ENCODE measurements around the gene SIRPB2. TPM values are rescaled to one million over a fixed set of nuclear protein-coding genes. Genes with fewer than 3 reads are reported as not detected.
A peak's percentile ranks its signal among the peaks of the same experiment; 100 is the strongest.

Gene SIRPB2
- total RNA-seq, 1 donor from 2014 or later, result not detected

DNA sequence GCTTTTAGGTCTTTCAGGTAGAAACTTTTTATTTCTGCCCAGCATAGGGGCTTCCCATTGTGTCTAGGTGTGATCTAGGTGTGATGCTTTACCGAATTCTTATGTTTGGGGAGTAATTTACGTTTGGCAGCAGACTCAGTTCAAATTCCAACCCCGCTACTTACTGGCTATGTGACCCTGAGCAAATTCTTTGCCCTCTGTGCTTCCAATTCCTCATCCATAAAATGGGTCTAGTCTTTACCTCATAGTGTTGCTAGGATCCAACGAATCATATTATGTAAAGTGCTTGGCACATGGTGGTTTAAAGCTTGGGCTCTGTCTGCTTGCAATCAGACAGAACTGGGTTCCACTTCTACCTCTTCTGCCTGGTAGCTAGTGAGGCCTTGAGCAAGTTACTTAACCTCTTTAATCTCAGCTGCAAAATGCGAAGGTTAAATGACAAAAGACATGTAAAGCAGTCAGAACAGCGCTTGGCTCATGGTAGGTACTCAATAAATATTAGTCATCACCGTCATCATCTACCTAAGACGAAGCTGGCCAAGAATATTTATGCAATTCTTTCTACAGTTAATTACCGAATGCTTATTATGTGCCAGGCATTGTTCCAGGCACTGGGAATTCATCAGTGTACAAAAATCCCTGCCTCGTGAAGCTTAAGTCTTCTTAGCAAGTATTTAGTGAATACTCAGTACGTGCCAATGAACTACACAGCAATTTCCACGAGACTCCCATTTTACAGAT is 25.6 kb downstream of the SIRPB2 start:
- Mint-ChIP-seq H3K4me3 (peak overlapping the region; percentile 86), H3K27ac (peak overlapping the region; percentile 82), H3K4me1 (peaks cover 82% of the 10 kb centered on the region), H3K9me3 (no peaks in the 10 kb centered on the region), H3K36me3 (ENCODE audit: low read depth) (peaks cover 39% of the 10 kb centered on the region), H3K27me3 (no peaks in the 10 kb centered on the region)
- ATAC-seq (ENCODE audit: low read depth) (no peak), DNase-seq (no peak)
- CTCF ChIA-PET, result interaction anchor here (1.4 to 4.9 kb wide), 4 partner anchors 27 to 153 kb away, joined by 4 to 65 read pairs (median 8); no protein-coding TSS in a partner anchor
- intact Hi-C loops (cut with micrococcal nuclease), result loop anchor here (1.0 to 10.0 kb wide), 7 partner anchors 72 to 1189 kb away; partner anchors contain the start of genes CSNK2A1, FKBP1A, NOP56 and RAD21L1
- TF ChIP-seq, protein P1, sequence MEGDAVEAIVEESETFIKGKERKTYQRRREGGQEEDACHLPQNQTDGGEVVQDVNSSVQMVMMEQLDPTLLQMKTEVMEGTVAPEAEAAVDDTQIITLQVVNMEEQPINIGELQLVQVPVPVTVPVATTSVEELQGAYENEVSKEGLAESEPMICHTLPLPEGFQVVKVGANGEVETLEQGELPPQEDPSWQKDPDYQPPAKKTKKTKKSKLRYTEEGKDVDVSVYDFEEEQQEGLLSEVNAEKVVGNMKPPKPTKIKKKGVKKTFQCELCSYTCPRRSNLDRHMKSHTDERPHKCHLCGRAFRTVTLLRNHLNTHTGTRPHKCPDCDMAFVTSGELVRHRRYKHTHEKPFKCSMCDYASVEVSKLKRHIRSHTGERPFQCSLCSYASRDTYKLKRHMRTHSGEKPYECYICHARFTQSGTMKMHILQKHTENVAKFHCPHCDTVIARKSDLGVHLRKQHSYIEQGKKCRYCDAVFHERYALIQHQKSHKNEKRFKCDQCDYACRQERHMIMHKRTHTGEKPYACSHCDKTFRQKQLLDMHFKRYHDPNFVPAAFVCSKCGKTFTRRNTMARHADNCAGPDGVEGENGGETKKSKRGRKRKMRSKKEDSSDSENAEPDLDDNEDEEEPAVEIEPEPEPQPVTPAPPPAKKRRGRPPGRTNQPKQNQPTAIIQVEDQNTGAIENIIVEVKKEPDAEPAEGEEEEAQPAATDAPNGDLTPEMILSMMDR (IDR thresholded peaks at IDR 0.05), result no peak
- POLR2A ChIA-PET, result interaction anchor here (1.2 to 2.8 kb wide), 3 partner anchors 28 to 637 kb away, joined by 3 to 25 read pairs (median 6); partner anchors contain the start of gene FKBP1A

DNA sequence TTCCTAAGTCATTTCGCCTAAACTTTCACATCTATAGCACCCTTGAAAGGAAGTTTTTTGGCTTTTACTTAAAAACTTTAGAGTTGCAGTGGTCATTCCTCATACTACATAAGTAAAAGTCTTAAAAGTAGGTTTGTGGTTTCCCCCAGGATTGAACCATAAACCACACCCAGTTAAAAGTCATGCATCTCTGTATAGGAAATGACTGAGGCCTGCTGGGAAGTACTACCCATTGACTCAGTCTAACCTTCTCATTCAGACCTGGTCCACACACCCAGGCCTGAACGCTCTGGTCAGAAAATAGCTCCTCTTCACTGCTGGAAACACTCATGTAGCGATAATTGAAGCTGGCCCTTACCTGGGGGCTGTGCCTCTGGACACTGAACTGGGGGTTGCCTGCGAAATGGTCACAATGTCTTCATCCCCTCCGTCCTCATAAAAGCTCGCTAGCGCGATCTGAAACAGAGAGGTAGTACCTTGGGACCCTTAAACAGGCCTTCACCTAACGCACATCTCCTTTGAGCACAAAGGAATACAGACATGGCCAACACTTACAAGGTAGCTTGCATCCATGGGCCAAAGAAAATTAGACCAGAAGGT is 27.1 kb downstream of the SIRPB2 start:
- Mint-ChIP-seq H3K9me3 (no peaks in the 10 kb centered on the region), H3K4me3 (no peak overlapping the region), H3K27ac (no peak overlapping the region)

DNA sequence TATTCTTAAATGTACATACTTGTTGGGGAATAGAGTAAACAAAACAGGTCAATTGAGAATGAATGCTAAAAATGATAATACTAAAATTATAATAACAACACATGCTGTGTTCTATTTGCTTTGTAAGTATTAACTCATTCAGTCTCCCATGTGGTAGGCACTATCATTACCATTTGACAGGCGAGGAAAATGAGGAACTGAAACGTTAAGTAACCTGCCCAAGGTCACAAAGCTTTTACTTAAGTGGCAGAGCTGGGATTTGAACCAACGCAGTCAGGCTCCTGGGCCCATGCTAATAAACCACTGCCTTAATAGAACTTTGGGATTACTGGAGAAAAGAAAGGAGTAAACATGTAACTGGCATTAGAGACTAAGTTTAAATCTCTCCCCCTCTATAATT is 28.4 kb downstream of the SIRPB2 start:
- Mint-ChIP-seq H3K27me3 (no peaks in the 10 kb centered on the region), H3K27ac (no peak overlapping the region), H3K36me3 (ENCODE audit: low read depth) (peaks cover 67% of the 10 kb centered on the region), H3K4me1 (peaks cover 55% of the 10 kb centered on the region), H3K4me3 (no peak overlapping the region), H3K9me3 (no peaks in the 10 kb centered on the region)
- CTCF ChIA-PET, result no interaction called here
- no peak for DNase-seq
- no peak for ATAC-seq (ENCODE audit: low read depth)
- TF ChIP-seq, protein P1 (IDR thresholded peaks at IDR 0.05), result no peak
- intact Hi-C loops (cut with micrococcal nuclease), result loop anchor here (10.0 kb wide), 2 partner anchors 238 to 1192 kb away; partner anchors contain the start of genes NOP56 and RAD21L1
- POLR2A ChIA-PET, result no interaction called here

More for the DNA sequence above, 27.1 kb downstream of the SIRPB2 start:
- Mint-ChIP-seq H3K36me3 (ENCODE audit: low read depth) (peaks cover 54% of the 10 kb centered on the region), H3K27me3 (no peaks in the 10 kb centered on the region), H3K4me1 (peaks cover 68% of the 10 kb centered on the region)
- TF ChIP-seq, protein P1 (IDR thresholded peaks at IDR 0.05), result no peak
- DNase-seq (no peak), ATAC-seq (ENCODE audit: low read depth) (no peak)
- POLR2A ChIA-PET, result no interaction called here
- CTCF ChIA-PET, result interaction anchor here (0.9 kb wide), 1 partner anchor 40 kb away, joined by 3 read pairs; no protein-coding TSS in a partner anchor
- intact Hi-C loops (cut with micrococcal nuclease), result loop anchor here (10.0 kb wide), 2 partner anchors 239 to 1191 kb away; partner anchors contain the start of genes NOP56 and RAD21L1

DNA sequence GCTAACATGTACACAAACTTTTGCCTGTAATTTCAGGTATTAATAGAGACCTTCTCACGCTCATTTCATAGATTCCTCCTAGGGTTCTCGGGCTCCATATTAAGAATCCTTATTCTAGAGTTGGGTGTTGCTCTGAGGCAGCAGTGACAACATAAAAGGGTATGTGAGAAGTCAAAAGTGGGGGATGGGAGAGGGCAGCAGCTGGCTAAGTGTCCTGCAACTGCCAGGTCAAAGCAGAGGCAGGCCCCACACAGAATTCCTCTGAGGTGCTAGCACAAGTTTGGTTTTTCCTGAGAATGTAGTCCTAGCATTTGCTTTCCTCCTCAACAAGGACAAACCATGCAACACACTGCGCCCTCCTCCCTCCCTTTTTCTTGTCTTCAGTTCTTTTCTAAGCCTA is 29.2 kb downstream of the SIRPB2 start:
- H3K4me3 Mint-ChIP-seq, result no peak overlapping the region
- ATAC-seq (ENCODE audit: low read depth), result no peak
- H3K4me1 Mint-ChIP-seq, result peaks cover 47% of the 10 kb centered on the region
- no peaks in the 10 kb centered on the region for H3K27me3 Mint-ChIP-seq
- TF ChIP-seq, protein P1 (IDR thresholded peaks at IDR 0.05), result no peak
- no peak for DNase-seq
- H3K9me3 Mint-ChIP-seq, result no peaks in the 10 kb centered on the region
- no peak overlapping the region for H3K27ac Mint-ChIP-seq
- intact Hi-C loops (cut with micrococcal nuclease), result loop anchor here (10.0 kb wide), 2 partner anchors 237 to 1193 kb away; partner anchors contain the start of genes NOP56 and RAD21L1
- ChIA-PET CTCF (interaction anchor here (1.9 to 2.3 kb wide), 2 partner anchors 26 to 42 kb away, joined by 7 to 11 read pairs; no protein-coding TSS in a partner anchor), POLR2A (no interaction called here)
- peaks cover 74% of the 10 kb centered on the region for H3K36me3 Mint-ChIP-seq (ENCODE audit: low read depth)

DNA sequence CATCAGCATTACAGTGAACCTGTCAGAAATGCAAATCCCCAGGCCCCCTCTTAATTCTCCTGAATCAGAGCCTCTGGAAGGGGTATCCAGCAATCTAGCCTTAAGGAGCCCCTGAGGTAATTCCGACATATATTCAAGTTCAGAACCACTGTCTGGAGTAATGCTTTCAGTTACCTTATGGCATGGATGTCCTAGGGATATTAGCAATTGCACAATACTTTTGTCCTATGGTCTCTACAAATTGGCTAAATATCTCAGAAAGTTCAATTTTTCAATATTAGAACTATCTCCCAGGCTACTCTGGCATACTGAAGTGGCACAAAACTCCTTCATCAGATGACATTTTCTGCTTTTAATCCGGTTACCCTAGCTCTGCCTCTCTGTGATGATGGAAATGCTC is 30.9 kb downstream of the SIRPB2 start:
- Mint-ChIP-seq H3K4me3 (no peak overlapping the region), H3K9me3 (no peaks in the 10 kb centered on the region), H3K27me3 (no peaks in the 10 kb centered on the region), H3K4me1 (peaks cover 37% of the 10 kb centered on the region), H3K27ac (no peak overlapping the region), H3K36me3 (ENCODE audit: low read depth) (peaks cover 88% of the 10 kb centered on the region)
- ChIA-PET CTCF (interaction anchor here (1.9 to 2.3 kb wide), 2 partner anchors 24 to 44 kb away, joined by 7 to 11 read pairs; no protein-coding TSS in a partner anchor), POLR2A (no interaction called here)
- ATAC-seq (ENCODE audit: low read depth) (no peak), DNase-seq (no peak)
- intact Hi-C loops (cut with micrococcal nuclease), result loop anchor here (10.0 kb wide), 2 partner anchors 235 to 1195 kb away; partner anchors contain the start of genes NOP56 and RAD21L1
- TF ChIP-seq, protein P1 (IDR thresholded peaks at IDR 0.05), result no peak

All from activated B cell treated with CpG ODN at 0.5 μM for 24 hours (primary cell).